ENCODE data around the gene ARSB. TPM values are rescaled to one million over a fixed set of nuclear protein-coding genes. Genes with fewer than 3 reads are reported as not detected.
"Not testable (repeated sequence)": the region's sequence is repeated elsewhere in the genome, so short reads cannot be mapped to it uniquely, and the experiment has no call there.

ARSB gene
- polyA plus RNA-seq, 5 donors, result 14.4 to 17.8 (median 15.6) TPM

DNA sequence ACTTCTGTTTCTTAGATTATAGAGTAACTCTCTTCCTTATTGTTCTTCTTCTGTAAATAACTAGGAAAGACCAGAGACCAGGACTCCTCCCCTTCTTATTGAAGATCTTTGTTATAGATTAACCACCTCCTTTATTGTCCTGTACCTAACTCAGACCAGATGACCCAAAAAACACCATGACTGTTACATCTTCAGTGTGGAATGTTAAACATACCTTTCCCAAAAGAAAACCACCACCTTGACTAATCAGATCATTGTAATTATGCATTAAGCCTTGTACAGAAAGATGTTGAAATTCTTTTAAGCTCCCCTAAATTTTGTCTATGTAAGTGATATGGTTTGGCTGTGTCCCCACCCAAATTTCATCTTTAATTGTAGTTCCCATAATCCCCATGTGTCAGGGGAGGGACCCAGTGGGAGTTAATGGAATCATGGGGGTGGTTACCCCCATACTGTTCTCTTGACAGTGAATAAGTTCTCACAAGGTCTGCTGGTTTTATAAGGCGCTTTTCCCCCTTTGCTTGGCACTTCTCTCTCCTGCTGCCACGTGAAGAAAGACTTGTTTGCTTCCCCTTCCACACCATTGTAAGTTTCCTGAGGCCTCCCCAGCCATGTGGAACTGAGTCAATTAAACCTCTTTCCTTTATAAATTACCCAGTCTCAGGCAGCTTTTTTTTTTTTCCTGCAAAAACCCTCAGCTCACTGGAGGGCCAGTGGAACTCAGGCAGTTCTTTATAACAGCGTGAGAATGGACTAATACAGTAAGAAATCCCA is 26.3 kb downstream of the ARSB start:
- no peak for DNase-seq

- DNase-seq, result no peak
These were observed 28.2 kb downstream of the ARSB start for GRCh38 chr5:78956901-78957300.

- DNase-seq, result no peak
These were observed 31.9 kb downstream of the ARSB start for GRCh38 chr5:78953092-78953800.

- DNase-seq, result peak; percentile 9 to 20
These were observed 54.4 kb downstream of the ARSB start for GRCh38 chr5:78930721-78931120.

GRCh38 chr5:78929833-78930232 is 55.3 kb downstream of the ARSB start:
- no peak for DNase-seq

DNA sequence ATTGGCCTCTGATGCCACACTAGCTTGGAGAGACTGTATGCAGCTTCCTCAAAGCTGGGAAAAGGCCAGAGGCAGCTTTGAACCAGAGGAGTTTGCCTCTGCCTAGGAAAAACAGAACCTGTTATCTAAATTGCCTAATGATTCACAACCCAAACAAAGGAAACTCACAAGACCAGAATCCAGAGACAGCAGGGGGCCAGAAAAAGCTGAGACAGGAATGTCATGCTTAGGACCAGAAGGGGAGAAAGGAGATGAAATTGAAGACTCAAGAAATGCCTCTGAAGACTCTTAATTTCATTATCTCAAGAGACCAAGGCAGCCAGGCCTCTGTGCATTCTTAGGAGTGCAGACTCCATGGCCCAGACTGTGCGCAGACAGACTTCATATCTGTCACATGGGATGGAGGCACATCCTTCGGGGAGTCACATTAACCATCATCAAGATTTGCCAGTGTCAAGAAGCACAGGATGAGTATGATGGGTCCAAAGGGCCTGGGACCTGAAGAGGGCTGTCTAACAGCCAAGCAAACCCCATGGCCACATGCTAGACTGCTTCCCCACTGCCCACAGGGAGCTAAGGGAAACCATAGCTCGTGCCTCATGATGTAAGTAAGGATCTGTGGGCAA is 57.3 kb downstream of the ARSB start:
- DNase-seq, result no peak

- DNase-seq, result no peak
These were observed 58.9 kb downstream of the ARSB start for GRCh38 chr5:78926252-78926651.

DNA sequence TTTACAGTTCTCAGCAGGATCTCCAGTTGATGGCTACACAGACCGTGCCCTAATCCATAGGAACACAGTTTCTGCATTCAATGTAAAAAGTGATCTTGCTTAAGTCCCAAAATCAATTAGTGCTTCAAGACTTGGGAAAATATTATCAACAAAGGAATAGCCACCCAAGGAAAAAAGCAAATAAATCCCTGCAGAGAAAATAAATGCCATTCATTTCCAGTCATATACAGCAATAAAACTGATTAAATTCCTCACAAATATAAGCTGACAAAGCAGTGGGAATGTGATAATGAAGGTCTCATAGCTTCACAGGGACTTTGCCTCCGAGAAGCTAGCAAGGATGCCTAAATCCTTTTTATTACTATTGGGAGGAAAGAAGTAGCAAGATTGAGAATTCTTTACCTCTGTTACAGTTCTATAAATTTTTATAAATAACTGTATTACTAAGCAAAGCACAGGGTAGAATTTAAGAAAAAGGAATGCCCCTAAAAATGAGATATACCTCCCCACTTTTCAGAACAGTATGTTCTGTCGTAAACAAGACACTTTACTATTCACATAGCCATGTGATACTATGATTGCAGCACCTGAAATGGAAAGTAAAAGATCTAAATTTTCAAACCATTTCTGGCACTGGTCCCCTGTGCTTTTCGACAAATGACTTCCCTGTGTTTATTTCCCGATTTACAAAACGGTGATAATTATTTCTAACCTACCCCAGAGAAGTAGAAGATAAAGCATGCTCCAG is 59.8 kb downstream of the ARSB start:
- DNase-seq, result no peak

DNA sequence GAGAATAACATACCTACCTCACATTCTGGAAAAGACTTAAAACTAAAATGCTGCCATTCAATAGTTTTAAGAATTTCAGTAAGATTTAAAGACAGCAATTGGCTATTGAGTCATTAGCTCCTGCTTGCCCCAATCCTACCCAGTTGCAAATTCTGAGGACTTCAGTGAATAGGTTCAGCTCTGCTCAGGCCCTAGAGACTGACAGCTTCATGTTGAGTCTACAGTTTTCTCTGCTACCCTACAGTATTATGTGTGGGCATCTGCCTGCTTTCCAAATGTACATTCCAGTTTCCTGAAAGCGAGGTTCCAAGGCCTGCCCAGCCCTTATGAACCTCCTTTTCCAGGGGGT is 61.5 kb downstream of the ARSB start:
- DNase-seq, result no peak

- DNase-seq, result no peak
These were observed 62.1 kb downstream of the ARSB start for GRCh38 chr5:78922879-78923621.

- peak in 1 of 2 donors; percentile 25 for DNase-seq
These were observed 64.5 kb downstream of the ARSB start for GRCh38 chr5:78920604-78921003.

- DNase-seq, result no peak
These were observed 65.3 kb downstream of the ARSB start for GRCh38 chr5:78919796-78920195.

GRCh38 chr5:78916044-78916443 is 69.1 kb downstream of the ARSB start:
- DNase-seq, result no peak

DNA sequence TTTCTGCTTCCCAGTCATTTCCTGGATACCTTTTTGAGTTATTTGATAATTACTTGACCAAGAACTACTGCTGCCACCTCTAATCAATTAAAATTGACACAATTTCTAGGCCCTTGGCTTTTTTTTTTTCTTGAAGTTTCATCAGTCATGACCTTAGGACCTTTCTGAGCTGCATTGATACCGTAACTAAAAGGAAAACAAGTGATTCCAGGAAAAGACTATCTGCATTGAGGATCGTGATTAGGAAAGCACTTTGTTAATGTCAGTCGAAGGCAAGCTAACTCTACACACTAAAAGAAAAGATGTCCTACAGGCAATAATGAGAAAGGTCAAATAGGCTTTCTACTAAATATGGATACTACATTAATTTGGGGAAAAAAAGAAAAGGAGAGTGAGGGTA is 69.9 kb downstream of the ARSB start:
- DNase-seq, result no peak

- DNase-seq, result no peak
These were observed 72.3 kb downstream of the ARSB start for GRCh38 chr5:78912811-78913210.

DNA sequence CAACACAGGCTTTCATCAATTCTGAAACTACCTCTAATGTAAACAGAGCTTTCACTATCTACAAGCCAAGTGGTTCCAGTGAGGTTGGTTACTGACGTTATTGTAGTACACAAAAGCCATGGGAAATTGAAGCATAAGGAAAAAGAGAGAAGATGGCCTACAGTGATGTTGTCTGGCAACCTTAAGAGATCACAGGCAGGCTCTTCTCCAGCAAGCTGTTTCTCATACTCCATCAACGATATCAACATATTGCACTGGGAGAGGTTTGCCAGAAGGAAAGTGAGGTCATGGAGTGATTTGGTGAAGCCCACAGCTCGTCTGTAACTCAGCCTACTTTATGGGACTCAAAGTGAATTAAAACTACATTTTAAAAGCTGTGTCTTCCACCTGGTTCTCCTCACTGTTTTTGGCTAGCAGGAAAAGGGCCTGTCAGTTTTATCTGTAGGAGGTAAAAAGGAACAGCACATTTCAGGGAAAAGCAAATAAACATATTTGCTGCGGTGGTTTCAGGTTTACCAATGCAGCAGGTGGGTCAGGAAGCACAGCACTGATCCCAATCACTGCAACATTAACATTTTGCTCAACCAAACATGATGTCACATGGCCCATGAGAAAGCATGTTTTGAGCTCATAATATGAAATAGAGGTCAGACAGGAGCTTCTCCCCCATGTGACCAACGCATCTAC is 72.9 kb downstream of the ARSB start:
- no peak for DNase-seq

GRCh38 chr5:78909224-78909983 is 75.7 kb downstream of the ARSB start:
- DNase-seq, result not testable (repeated sequence)

- peak; percentile 88 to 92 for DNase-seq
These were observed 76.7 kb downstream of the ARSB start for GRCh38 chr5:78908173-78909061.

Data from right lung (tissue), 5 donors.